Activated T-cell treated with anti-CD3 and anti-CD28 coated beads, Interleukin-2, amount 50 U/mL, for 48 hours (primary cell): ENCODE results near the gene BASP1.

ENCODE experiments used
- DNase-seq, 2 experiments: peaks; one replicate each; pipeline ENCODE4 v3.0.0-alpha.2; 2020

Gene BASP1, protein sequence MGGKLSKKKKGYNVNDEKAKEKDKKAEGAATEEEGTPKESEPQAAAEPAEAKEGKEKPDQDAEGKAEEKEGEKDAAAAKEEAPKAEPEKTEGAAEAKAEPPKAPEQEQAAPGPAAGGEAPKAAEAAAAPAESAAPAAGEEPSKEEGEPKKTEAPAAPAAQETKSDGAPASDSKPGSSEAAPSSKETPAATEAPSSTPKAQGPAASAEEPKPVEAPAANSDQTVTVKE

DNA sequence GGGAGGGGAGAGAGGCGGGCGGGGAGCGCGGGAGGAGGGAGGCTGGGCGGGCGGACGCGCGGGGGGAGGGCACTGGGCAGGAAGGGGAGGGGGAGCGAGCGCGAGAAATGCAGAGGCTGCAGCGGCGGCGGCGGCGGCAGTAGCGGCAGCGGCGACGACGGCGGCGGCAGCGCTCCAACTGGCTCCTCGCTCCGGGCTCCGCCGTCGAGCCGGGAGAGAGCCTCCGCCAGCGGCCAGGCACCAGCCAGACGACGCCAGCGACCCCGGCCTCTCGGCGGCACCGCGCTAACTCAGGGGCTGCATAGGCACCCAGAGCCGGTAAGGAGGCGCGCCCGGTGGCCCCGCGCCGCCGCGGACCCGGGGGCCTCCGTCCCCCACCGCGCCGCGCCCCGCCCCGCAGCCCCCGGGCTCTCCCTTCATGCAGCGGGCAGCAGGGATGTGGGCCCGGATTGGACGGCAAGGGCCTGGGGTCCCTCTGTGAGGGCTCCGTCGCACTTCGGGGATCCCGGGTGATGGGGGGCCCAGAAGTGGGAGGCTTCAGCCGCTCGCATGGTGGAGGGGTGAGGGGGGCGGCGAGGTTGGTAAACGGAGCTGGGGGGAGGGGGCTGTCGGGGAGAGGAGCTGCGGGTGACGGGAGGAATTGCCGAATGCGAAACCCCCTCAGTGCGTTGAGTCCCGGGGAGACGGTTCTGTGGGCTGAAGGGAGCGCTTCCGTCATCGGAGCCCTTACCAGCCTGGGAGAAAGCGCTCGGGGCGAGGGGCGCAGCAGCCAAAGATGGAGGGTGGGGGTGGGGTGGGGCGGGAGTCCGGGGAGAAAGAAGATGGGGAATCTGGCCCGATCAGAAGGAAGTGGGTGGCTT is at the start of gene BASP1:
BASP1 (plus strand) TSS at position 139 of the 860 bp plus-strand sequence. CDS start 57,586 bp downstream, outside the sequence.
- peak in 1 of 2 experiments; percentile 26 for DNase-seq

DNA sequence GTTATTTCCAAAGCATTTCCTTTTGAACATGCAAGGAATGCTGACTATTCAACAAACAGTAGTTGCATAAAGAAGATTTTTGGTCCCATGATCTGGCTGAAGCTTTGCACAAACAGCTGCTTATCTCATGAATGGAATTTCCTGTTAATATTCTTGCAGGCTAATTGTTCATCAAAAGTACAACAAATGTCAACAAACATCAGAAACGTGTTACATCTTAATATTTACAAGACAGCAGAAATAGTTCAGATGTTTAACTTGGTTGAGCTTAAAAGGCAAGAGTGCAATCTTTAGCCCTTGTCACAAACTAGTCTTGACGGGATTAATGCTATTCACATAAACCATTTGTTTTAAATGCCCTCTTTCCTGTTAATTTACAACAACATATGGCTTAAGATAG is 47.9 kb upstream of the BASP1 start:
- DNase-seq: no peak

DNA sequence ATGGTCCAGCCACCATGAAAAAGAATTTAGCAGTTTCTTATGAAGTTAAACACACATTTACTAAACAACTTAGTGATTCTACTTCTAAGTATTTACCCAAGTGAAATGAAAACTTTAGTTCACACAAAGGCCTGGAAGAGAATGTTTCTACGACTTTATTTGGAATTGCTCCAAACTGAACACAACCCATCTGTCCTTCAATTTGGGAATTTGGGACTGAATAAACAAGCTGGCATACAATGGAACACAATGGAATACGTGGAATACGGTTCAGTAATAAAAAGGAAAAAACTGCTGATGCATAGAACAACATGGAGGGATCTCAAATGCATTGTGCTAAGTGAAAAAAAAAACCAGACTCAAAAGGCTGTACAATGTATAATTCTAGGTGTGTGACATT is 44.6 kb upstream of the BASP1 start:
- no peak for DNase-seq

DNA sequence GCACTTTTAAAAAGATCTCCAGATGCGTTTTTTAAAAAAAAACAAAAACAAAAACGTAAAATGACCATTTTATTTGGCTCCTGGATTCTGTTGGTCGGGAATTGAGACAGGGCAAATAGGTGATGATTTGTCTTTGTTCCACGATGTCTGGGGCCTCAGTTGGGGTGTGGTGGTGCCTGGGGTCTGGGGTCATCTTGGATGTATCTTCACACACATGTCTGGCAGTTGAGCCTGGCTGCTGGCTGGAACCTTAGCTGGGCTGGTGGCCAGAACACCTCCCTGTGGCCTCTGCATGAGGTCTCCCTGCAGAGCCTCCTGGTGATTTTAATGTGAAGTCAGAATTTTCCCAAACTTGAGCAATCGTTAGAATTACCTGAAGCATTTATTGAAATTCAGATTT is 42.5 kb upstream of the BASP1 start:
- DNase-seq: no peak

DNA sequence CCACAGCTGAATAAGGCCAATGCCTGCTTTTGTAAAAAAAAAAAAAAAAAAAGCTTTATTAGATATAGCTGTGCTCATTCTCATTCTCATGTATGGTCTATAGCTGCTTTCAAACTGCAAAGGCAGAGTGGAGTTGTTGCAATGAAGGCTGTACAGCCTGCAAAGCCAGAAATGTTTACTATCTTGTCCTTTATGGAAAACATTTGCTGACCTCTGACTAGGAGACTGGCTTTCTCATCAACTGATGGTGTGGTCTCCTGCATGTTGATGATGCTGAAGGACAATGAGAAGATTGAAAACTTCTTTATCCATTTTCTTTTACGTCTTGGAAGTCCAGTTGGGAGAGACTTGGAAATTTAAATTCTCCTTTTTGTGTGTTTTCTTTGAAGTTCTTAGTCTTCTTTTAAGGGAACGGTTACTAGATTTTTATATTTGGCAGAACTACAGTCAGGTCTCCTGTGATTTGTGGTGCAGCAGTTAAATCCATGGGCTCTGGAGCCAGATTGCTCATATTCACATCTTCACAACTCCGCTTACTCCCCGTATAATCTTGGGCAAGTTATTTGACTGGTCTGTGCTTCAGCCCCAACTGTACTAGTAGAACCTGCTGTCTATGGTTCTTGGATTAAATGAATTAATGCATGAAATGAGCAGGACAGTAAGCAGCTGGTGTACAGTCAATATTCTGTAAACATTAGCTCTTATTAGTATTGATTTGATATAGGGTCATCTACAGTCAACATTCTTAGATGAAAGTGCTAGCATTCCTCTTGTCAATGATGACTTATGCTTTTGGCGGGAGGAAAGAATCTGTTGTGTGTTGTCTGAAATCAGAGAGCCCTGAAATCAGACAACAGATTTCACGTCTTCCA is 39.7 kb upstream of the BASP1 start:
- no peak for DNase-seq

DNA sequence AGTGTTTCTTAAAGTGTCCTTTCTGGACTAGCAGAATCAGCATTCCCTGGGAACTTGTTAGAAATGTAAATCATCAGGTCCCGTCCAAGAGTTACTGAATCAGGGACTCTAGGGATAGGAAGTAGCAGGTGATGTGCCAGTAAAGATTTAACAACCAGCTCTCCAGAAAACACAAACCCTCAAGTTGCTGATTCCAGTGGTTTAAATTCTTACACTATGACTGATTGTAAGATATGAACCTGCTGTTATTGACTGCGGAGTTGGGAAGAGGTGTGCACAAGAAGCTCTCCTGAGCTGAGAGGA is 39.1 kb upstream of the BASP1 start:
- no peak for DNase-seq

DNA sequence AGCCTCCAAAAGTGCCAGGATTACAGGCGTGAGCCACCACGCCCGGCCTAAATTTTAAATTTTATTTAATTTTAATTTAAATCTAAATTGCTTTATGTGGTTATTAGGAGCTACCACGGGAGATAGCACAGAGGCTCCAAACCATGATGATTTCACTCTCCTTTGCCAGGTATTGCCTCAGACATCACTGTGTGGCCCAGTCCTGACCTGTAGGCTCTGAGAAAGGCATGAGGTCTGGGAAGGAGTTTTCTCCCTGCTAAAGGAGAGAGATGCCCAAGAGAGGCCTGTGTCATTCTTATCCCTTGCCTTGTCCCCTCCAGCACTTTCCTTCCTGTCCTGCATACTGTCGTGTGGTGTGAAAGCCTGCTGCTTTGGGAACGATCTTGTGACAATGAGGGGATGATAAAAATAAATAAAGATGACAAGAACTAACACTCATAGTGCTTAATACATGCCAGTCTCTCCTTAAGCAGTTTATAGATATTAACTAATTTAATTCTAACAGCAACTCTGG is 37.0 kb upstream of the BASP1 start:
- DNase-seq: no peak

DNA sequence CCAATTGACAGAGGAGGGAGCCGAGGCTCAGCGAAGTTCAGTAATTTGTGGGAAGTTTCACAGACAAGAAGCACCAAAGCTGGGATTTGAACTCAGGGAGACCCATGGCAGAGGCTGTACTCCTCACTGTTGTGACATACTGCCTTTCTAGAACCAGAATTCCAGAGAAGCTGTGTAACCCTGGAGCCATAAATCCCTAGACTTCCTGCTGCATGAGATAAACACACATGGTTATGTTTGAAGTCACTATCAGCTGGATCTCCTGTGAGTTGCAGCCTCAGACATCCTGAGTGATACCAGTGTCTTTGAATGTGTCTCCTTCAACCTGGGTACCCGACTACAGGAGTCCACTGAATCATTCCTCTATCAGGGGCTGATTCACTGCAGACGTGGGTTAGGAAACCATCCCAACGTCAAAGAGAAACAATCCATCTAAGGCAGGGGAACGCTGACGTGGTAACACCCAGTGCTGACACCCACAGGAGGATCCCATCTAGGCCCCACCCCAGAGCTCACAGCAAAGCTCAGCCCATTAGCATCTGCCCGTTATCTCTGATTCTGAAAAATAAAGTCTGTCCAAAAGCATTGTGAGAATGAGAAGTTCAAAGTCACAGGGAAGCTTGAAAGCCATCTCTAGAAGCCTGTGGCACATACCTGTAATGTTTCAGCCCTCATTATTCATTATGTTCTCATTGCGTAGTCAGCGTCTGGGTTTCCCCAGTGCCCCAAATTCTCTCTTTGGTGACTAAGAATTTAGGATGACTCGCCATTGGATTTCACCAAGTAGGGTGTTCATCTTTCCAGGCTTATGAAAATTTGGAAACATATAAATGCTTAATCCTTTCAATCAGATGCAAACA is 36.3 kb upstream of the BASP1 start:
- peak; percentile 28 to 45 for DNase-seq

DNA sequence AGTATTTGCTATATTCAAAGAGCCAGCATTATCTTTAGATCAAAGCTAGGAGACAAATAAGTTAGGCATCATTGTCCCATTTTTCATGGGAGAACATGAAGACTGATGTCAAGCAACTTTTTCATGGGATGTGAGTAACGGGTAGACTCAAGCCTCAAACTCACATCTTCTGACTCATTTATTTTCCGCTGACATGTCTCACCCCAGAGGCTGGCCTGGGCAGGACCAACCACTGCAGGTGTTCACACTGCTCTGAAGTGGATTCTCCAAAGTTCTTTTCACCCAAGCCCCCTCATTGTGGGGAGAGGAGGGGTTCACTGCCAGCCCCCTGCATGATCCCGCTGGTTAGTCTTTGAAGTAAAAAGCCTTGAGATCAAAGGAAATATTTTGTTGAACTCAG is 34.9 kb upstream of the BASP1 start:
- DNase-seq: peak; percentile 25 to 26

DNA sequence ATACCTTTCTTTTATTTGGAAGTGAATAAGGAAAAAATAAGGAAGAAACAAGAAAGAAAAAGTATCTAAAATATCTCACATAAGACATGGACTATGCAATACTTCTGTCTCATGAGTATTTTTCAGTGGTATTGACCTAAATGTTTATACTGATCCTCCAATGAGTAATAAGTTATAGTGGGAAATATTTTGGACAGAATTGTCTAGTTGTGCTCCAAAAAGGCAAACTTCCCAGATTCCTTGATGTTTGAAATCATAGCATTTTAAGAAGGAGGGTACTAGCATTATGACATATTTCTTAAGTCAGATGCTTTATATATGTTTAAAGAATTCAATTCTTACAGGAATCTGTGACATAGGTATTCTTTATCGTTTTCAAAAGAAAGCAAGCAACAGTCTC is 34.5 kb upstream of the BASP1 start:
- DNase-seq: no peak

DNA sequence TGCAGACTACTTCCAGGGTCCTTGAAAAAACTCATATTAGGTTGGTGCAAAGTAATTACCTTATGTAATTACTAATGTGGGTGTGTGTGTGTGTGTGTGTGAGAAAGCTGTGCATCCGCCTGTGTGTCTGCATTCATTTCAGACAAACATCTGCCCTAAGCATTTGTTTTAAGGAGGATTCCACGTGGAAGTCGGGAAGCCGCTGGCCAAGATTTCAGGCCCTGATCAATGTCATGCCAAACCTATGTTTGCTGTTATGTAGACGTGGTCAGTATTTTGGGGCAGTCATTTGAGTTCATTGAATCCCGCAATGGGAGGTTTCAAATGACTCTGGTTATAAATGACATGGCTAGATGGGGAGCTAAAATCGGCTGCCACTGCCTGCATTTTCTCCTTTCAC is 33.6 kb upstream of the BASP1 start:
- DNase-seq: no peak

DNA sequence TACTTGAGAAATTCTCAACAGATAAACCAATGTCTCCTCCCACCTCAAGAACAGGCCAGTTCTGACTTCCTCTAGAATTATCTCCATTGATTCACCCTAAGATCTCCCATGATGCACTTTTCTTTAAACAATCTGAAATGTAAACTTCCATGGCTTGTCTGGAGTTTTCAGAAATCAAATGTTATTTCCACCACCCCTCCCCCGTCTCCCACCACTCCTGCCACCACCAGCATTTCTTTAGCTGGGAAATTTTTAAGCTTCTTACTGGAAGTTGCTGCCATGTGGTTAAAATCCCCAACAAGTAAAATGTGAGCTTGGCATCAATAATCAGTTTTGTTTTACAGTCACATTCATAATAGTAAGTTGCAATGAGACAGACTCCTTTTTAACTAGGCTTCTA is 32.8 kb upstream of the BASP1 start:
- no peak for DNase-seq

DNA sequence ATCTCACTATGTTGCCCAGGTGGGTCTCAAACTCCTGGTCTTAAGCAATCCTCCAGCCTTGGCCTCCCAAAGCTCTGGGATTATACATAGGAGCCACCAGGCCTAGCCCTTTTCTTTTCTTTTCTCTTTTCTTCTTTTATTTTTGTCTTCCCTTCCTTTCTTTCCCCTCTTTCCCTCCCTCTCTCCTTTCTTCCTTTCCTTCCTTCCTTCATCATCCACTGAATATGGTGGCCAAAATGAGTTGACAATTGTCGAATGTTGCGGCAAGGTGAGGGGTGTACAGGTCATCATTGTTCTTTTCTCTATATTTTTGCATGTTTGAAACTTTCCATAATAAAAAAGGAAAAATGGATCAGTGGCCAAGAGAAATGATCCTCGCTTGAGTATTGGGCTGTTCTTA is 32.1 kb upstream of the BASP1 start:
- no peak for DNase-seq

DNA sequence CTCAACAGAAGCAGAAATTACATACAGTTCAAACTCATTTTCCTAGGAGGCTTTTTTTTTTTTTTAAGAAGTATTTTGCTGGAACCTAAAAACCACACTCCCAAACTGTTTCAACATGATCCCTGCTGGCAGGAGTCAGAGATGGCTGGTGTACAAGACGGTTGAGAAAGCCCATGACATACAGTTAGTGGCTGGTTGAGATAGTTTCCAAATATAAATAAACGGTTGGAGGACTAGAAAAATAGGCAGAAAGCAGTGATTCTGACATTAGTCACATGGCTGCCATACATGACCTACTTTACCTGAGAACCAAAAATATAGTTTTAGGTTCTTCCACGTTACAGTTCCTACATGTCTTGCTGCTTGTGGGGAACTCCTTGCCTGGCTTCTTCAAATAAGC is 31.7 kb upstream of the BASP1 start:
- DNase-seq: no peak

DNA sequence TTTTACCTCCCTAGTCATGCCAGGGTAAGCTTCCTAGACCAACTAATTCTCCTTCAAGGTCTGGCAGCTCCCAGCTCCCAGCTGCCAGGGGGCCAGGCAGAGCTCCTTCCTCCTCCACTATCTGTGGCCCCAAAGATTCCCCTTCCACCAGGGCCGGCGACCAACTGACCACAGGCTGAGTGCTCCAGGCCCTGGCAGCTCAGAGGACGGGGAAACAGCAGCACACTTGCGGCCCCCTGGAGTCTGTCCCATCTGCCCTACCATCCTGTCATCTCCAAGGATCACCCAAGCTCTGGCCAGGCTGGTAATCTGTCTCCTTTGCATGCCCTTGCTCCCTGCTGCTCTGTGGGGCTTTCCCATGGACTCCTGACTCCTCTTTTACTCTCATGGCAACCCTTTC is 31.2 kb upstream of the BASP1 start:
- no peak for DNase-seq

DNA sequence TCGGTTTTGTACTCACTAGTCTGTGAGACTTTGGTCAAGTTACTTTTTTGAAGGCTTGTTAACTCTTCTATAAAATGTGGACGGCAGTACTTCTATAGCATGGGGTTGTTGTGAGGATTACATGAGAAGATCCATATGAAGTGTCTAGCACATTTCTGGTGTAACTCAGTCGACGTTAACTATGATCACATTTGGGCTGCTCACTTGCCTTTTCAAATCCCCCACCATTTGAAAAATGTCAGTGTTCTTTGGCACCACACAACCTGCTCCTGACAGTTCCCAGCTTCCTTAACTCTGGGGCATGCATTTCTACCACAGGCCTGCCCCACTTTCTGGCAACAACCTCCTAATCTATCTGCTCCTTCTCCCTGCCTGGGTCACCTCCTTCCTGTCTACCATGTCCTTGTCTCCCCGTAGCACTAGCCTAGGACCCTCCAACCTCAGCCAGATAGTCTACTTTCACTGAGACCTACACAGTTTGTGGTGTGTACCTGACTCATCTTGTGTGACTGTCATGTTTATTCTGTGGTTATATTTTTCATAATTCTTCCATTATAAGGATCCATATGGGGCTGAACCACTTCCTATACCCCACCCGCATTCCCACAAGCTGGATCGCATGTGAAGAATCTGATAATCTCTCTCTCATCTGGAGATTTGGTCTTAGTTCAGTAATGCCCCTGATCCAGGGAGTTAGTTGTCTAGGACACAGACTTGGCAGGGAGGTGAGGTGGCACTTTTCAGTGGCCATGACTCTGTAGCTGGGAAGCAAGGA is 30.2 kb upstream of the BASP1 start:
- DNase-seq: no peak

DNA sequence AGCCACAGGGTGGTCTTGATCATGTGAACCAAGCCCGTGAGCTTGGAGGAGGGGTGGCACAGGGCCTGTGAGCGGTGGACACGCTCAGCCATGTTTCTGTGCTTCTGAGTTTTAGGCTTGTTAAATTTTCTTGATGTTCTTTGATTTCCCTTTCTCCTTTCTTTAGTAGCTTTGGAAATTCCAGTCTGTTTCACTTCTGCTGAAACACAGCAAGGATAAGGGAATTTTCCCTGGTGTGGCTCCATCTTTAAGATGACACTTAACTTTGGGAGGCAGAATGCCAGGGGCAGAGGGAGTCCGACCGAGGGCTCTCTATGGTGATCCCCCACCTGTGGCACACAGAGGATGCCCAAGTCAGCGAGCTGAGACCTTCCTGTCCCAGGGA is 29.7 kb upstream of the BASP1 start:
- no peak for DNase-seq

DNA sequence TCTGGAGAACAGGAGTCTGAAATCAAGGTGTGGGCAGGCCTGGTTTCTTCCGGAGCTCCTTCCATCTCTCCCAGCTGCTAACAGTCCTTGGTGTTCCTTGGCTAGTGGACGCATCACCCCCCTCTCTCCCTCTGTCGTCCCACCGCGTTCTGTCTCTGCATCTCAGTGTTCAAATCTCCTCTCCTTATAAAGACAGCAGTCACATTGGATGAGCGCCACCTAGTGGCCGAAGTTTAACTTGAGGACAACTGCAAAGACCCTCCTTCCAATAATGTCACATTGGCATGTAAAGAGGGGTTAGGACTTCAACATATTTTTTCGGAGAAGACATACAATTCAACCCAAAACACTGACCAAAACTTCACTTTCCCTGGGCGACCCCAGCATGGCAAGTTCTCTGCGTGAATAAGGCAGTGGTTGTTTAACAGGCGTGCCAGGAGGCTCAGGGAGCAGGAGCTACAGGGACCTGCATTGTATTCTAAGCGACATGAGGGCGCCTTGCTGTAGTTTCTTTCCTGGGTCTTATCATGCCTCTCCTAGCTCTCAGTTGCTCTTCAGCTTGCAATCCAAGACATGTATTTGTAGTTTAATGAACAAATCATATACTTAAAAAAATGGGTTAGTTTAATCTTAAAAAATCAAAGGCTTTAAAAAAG is 27.9 kb upstream of the BASP1 start:
- peak; percentile 77 to 83 for DNase-seq

DNA sequence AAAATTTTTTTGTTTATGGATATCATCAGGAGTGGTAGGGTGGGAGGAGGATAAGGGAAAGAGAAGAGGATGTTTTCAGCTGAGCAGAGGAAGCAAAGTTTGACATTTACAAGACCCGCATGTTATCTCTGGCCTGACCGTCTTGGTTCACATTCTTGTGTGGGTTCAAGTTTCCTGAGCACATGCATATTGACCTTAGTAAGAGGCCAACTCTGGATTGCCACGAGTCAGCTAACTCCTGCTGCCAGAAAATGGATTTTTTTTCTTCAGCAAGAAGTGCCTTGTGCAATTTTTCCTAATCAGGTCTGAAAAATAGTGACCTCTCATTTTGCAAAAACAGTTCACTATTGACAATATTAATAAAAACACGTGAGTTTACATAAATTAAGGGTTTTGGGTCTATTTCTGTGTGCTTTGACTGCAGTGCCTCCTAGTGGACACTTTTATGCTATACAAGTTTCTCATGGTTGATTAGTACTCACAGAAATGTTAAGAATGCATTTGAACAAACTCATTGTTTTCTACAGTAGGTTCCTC is 27.1 kb upstream of the BASP1 start:
- DNase-seq: no peak

DNA sequence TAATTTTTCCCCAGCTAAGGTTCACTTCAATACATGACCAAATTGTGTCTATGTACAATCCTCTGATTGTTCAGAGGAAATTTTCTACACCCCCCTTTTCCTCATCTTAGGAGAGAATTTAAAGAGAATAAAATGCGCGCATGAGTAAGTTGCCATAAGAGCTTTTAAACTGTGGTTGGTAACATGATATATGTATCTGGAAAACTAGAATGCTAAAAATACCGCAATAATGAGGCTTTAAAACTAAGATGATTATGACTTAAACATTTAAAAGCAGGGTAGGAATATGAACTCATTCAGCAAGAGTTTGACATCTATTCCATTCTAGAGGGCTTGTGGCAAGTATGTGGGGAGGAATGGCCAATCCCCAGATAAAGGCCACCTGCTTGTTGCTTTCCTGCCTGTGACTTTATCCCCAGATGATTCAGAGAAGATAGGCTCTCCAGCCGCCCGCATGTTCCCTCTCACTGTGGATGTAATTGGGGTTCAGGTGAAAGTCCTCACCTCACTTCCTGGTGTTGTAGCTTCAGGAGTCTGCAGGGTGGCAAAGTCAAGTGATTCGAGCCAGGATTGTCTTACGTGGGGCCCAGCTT is 26.5 kb upstream of the BASP1 start:
- DNase-seq: no peak
